NCI-H2081 (cell line): ENCODE results near the gene PHACTR1.
"Not testable (repeated sequence)": the region's sequence is repeated elsewhere in the genome, so short reads cannot be mapped to it uniquely, and the experiment has no call there.

ENCODE experiments used
- DNase-seq, 2 experiments: peaks; one replicate each; lab custom pipeline; 2025; lab: John Stamatoyannopoulos, UW

The PHACTR1 gene

DNA sequence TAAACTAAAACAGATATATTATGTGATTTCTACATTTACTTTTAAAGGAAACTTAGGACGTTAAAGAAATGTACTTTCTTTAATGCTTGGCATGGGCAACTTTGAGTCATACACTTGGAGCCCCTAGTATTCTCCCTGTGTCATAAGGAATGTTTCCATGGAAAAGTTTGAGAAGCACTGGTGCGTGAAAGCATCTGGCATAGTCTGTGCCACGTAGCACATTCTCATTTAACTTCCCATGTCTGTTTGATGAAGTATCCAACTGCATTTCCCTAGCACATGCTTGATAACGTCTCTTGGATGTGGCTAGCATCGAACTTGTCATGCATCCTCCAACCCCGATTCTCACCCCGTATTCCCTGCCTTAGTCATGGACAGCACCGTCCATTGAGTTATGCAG is 439.8 kb downstream of the PHACTR1 start:
- DNase-seq = no peak

- no peak for DNase-seq
These were observed 440.7 kb downstream of the PHACTR1 start for GRCh38 chr6:13157293-13157692.

GRCh38 chr6:13159300-13159699 is 442.7 kb downstream of the PHACTR1 start:
- DNase-seq = no peak

GRCh38 chr6:13159822-13160221 is 443.3 kb downstream of the PHACTR1 start:
- not testable (repeated sequence) for DNase-seq

- no peak for DNase-seq
These were observed 446.8 kb downstream of the PHACTR1 start for GRCh38 chr6:13163161-13163944.

- no peak for DNase-seq
These were observed 447.7 kb downstream of the PHACTR1 start for GRCh38 chr6:13164291-13164690.

DNA sequence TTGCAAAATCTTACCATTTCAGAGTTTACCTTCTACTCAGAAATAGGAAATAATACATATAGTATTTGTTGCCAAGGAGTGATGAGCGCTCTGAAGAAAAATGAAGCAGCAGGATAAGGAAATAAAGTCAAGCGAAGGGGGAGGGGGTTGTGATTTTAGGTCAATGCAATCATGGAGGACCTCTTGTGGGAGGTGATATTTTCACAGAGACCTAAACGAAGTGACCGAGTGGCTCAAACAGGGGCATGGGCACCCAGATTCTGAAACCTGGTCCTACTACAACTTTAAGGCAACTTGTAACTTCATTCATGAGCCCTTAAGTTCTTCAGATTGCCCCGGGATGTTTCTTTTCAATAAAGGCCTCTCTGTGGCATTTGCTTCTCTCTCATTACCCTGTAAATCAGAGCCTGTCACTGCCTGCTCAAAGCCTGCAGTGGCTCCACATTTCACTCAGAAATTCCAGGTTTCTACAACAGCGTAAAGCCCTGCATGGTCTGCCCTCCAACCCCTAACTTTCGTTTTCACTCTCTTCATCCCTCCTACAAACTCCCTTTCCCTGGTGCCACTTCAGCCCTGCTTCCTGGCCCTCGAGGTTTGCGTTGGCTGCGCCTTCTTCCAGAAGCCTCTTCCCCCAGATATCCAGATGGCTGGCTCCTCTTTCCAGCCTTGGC is 449.1 kb downstream of the PHACTR1 start:
- DNase-seq = no peak

DNA sequence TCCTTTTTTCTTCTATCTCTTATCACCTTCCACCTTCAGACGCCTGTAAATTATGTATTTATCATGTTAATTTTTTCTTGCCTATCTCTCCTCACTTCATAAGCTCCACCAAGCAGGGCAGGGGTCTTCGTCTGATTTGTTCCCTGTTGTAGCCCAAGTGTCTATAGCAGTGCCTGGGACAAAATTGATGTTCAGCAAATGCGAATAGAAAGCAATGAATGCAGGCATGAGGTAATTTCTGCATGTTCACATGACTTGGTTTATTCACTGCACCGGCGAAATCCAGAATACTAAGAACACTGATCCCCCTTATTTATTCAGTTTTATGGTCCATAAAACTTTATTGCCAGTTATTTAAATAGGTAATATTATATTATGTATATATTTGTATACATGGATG is 449.7 kb downstream of the PHACTR1 start:
- no peak for DNase-seq

- DNase-seq = peak in 1 of 2 experiments; percentile 10
These were observed 450.3 kb downstream of the PHACTR1 start for GRCh38 chr6:13166916-13167315.

DNA sequence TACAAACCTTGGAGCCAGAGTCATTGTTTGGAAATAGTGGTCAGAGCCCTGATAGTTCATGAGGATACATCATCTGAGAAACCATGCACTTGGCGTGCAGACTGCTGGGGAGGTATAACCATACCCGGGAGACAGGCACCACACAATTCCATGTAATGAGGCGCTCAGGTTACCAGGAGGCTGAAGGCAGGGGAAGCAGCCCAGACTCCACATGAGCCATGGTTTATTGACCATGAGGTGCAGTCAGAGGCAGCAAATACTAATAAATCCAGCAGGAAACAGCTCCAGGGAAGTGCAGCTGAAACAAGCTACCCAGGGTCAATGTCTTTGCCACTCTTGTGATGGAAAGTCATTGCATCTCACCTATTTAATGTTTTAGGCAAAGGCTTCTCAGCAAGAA is 455.7 kb downstream of the PHACTR1 start:
- peak; percentile 18 to 70 for DNase-seq

DNA sequence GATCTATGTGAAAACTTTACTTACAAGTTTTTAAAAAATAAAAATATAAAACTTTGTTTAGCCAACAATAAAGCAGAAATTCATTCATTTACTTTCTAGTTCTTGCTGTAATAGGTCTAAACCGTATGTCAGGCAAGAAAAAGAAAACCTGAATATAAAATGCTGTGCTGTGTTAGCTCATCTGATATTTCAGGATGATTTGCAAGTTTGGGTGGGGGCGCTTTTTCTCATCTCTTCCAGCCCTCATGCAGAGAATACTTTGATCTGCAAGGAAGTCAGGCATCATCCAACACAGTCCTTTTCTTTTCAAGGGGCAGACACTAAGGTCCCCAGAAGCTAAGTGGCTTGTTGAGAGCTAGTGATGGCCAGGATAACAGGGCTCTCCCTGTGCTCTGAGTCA is 458.5 kb downstream of the PHACTR1 start:
- DNase-seq = no peak

GRCh38 chr6:13175759-13176158 is 459.2 kb downstream of the PHACTR1 start:
- no peak for DNase-seq

DNA sequence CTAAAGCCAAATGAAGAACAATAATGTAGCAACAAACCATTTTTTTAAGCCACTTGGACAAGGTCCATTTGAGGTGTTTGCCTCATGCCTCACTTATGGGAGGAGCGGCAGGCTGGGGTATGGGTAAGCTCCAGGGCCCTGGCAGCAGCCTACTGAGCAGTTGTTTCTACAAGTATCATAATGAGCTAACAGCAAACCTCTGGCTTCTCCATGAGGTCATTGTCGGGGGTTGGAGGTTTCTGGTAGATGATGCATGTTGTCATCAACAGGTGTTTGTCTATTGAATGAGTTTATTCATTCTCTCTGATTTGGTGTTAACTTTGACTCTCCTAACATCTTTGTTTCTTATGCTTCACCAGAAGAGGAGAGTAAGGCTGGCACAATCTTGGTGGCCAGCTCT is 461.1 kb downstream of the PHACTR1 start:
- DNase-seq = no peak

- DNase-seq = peak in 1 of 2 experiments; percentile 12
These were observed 461.5 kb downstream of the PHACTR1 start for GRCh38 chr6:13178107-13178506.

GRCh38 chr6:13180538-13180937 is 464.0 kb downstream of the PHACTR1 start:
- DNase-seq = no peak

DNA sequence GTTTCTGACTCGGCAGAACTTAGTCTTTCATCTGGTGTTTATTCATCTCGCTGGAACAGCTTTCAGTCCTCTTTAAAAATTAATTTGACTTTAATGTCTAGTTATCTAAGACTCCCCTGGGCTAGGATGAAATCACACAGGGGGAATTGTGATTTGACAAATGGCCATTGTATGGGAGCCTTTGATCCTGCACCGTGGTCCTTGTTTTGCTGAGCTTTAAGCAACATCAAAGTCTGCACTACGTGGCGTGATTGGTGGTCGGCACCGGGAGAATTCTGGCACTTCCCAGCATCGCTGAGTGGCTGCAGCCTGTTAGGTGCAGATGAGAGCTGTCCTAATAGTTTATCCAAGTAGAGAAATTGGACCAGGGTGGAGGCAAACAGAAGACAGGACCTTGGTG is 464.8 kb downstream of the PHACTR1 start:
- no peak for DNase-seq

DNA sequence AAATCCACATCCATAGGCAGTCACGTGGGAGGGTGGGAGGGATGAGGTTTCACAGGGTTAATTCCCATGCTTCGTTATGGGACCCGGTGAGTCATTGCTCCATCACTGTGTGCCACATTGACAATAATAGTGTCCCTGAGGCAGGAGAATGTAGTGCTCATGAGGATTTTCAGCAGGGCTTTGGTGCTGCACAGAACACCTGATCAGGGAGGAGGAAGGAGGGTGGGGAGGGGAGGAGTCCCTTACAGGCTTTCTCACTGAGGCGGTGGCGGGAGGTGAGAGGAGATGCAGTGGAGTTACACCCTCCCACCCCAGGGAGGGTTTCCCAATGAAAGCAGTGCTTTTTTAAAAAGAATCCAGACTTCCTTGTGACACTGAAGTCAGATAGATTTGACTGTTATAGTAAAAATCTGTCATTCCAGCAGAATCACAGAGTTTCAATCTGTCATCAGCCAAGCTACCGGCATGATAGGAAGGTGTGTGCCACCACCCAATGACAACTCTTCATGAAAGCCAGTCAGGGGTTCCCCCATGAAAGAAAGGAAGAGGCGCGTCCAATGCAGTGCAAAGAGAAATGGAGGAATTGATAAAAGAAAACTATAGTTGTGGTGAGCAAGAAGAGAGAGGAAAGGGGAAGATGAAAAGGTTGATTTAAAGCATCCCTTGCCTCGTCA is 467.0 kb downstream of the PHACTR1 start:
- DNase-seq = no peak

- no peak for DNase-seq
These were observed 467.5 kb downstream of the PHACTR1 start for GRCh38 chr6:13184089-13184468.

GRCh38 chr6:13184547-13184946 is 468.0 kb downstream of the PHACTR1 start:
- no peak for DNase-seq

DNA sequence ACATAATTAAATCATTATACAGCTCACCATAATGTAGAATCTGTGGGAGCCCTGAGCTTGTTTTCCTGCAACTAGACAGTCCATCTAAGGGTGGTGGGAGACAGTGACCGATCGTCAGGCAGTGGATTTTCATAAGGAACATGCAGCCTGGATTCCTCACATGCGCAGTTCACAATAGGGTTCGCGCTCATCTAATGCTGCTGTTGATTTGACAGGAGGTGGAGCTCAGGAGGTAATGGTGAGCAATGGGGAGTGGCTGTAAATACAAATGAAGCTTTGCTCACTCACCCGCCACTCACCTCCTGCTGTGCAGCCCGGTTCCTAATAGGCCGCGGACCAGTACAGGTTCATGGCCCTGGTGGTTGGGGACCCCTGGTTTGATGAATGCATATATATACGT is 470.3 kb downstream of the PHACTR1 start:
- DNase-seq = no peak

GRCh38 chr6:13187692-13188091 is 471.1 kb downstream of the PHACTR1 start:
- no peak for DNase-seq

- no peak for DNase-seq
These were observed 471.7 kb downstream of the PHACTR1 start for GRCh38 chr6:13188306-13188705.

- DNase-seq = no peak
These were observed 473.1 kb downstream of the PHACTR1 start for GRCh38 chr6:13189710-13190109.
